Progenitor cell of endocrine pancreas (in vitro differentiated cells): ENCODE results near the gene MAD1L1. TPM values are rescaled to one million over a fixed set of nuclear protein-coding genes. Genes with fewer than 3 reads are reported as not detected.

Experiments
- DNase-seq: peaks from one replicate; pipeline ENCODE4 v3.0.0; 2021; ENCODE audit warnings: low spot score; ENCODE audit not compliant: unreplicated experiment
- H3K27ac Mint-ChIP-seq: 2 replicates; pipeline ENCODE4 v1.8.0; 2021; ENCODE audit warnings: mild to moderate bottlenecking, moderate library complexity, mixed read lengths
- H3K27me3 Mint-ChIP-seq: 2 replicates; pipeline ENCODE4 v1.8.0; 2021; ENCODE audit warnings: mixed read lengths
- H3K36me3 Mint-ChIP-seq: 2 replicates; pipeline ENCODE4 v1.8.0; 2022; ENCODE audit warnings: mixed read lengths; ENCODE audit not compliant: insufficient read depth
- H3K4me1 Mint-ChIP-seq: 2 replicates; pipeline ENCODE4 v1.8.0; 2021; ENCODE audit warnings: low read depth, mixed read lengths
- H3K4me3 Mint-ChIP-seq: 2 replicates; pipeline ENCODE4 v1.8.0; 2021; ENCODE audit warnings: low read depth, mild to moderate bottlenecking, moderate library complexity, mixed read lengths
- H3K9me3 Mint-ChIP-seq: 2 replicates; pipeline ENCODE4 v1.8.0; 2021; ENCODE audit warnings: low read depth, mixed read lengths
- total RNA-seq: library from RNA; stranded (reverse); gene quantifications from 2 replicates; pipeline ENCODE4 v1.2.1, GENCODE V29; 2021
- TF ChIP-seq, protein P1 (sequence below): fragments of 200-600 bp; sonication (generic); IDR thresholded peaks from one replicate; pipeline ENCODE4 v1.5.0; 2021; ENCODE audit warnings: antibody characterized with exemption, mild to moderate bottlenecking; ENCODE audit not compliant: unreplicated experiment

MAD1L1 gene
- total RNA-seq, 1 donor from 2014 or later = 49.8 TPM

GRCh38 chr7:2255145-2256139 lies 22.7 kb upstream of the MAD1L1 start:
- no peak for DNase-seq
- peak overlapping the region; percentile 59 for H3K27ac Mint-ChIP-seq
- H3K4me1 Mint-ChIP-seq = no peaks in the 10 kb centered on the region
- H3K27me3 Mint-ChIP-seq = no peaks in the 10 kb centered on the region
- no peak overlapping the region for H3K4me3 Mint-ChIP-seq
- no peaks in the 10 kb centered on the region for H3K9me3 Mint-ChIP-seq
- H3K36me3 Mint-ChIP-seq = peaks cover 2% of the 10 kb centered on the region
- TF ChIP-seq, protein P1, sequence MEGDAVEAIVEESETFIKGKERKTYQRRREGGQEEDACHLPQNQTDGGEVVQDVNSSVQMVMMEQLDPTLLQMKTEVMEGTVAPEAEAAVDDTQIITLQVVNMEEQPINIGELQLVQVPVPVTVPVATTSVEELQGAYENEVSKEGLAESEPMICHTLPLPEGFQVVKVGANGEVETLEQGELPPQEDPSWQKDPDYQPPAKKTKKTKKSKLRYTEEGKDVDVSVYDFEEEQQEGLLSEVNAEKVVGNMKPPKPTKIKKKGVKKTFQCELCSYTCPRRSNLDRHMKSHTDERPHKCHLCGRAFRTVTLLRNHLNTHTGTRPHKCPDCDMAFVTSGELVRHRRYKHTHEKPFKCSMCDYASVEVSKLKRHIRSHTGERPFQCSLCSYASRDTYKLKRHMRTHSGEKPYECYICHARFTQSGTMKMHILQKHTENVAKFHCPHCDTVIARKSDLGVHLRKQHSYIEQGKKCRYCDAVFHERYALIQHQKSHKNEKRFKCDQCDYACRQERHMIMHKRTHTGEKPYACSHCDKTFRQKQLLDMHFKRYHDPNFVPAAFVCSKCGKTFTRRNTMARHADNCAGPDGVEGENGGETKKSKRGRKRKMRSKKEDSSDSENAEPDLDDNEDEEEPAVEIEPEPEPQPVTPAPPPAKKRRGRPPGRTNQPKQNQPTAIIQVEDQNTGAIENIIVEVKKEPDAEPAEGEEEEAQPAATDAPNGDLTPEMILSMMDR = no peak

GRCh38 chr7:2254429-2255144 lies 21.8 kb upstream of the MAD1L1 start:
- Mint-ChIP-seq H3K27me3 (no peaks in the 10 kb centered on the region), H3K36me3 (peaks cover 2% of the 10 kb centered on the region), H3K4me1 (no peaks in the 10 kb centered on the region), H3K9me3 (no peaks in the 10 kb centered on the region), H3K4me3 (no peak overlapping the region), H3K27ac (no peak overlapping the region)
- DNase-seq = no peak
- TF ChIP-seq, protein P1 = no peak

- Mint-ChIP-seq H3K4me1 (no peaks in the 10 kb centered on the region), H3K4me3 (no peak overlapping the region), H3K27ac (no peak overlapping the region), H3K27me3 (no peaks in the 10 kb centered on the region), H3K9me3 (no peaks in the 10 kb centered on the region), H3K36me3 (peaks cover 2% of the 10 kb centered on the region)
- no peak for DNase-seq
- TF ChIP-seq, protein P1 = no peak
Measured at GRCh38 chr7:2253525-2254244, 20.9 kb upstream of the MAD1L1 start.

- H3K36me3 Mint-ChIP-seq = peaks cover 2% of the 10 kb centered on the region
- no peaks in the 10 kb centered on the region for H3K9me3 Mint-ChIP-seq
- TF ChIP-seq, protein P1 = no peak
- DNase-seq = no peak
- H3K4me1 Mint-ChIP-seq = no peaks in the 10 kb centered on the region
- H3K27ac Mint-ChIP-seq = no peak overlapping the region
- no peaks in the 10 kb centered on the region for H3K27me3 Mint-ChIP-seq
- H3K4me3 Mint-ChIP-seq = no peak overlapping the region
Measured at GRCh38 chr7:2253021-2253420, 20.3 kb upstream of the MAD1L1 start.
